Measurements from ENCODE around the gene THSD7A.

Gene THSD7A

GRCh38 chr7:11332186-11332864, 499.7 kb downstream of the THSD7A start:
- peak in 1 of 2 donors; percentile 8 for DNase-seq (ENCODE audit: low read depth in 2 of 2)

DNA sequence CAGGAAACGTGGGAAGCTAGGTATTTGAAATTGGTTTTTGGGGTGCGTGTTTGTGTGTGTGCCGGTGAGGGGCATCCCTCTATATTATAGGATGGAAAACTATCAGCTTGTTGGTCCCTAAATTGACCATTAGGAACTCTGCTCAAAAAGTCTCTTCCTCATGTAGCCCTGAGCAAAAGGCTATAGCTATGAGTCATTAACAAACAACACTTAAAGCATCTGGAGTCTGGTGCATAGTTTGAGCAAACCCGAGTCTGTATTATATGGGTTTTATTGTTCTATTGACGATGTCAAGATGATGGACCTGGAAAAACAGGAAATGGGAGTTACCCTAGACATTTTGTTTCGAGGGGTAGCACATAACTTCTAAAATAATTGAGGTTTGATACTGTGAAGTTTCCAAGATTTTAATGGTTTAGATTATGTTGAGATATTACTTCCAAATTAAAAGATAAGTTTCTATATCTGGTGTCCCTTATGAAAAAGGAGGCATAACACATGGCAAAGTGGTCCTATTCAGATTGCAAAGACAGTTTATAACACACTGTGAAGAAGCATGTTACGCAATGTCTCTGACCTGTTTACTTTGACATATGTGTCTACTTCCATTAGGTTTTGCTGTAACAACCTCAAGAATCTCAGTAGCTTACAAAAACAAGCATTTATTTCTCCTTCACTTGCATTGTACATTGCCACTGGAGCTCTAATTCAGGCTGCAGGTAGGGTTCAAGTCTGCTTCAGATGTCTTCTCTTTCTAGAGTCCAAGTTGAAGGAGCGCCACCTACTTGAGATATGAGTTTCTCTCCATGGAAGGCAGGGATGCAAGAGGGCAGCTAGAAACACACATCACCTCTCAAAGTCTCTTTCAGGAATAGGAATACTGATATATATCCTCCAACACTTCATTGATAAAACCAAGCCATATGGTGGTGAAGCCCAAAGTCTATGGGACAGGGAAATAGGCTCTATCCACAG, 500.6 kb downstream of the THSD7A start:
- DNase-seq (ENCODE audit: low read depth in 2 of 2), result no peak

DNA sequence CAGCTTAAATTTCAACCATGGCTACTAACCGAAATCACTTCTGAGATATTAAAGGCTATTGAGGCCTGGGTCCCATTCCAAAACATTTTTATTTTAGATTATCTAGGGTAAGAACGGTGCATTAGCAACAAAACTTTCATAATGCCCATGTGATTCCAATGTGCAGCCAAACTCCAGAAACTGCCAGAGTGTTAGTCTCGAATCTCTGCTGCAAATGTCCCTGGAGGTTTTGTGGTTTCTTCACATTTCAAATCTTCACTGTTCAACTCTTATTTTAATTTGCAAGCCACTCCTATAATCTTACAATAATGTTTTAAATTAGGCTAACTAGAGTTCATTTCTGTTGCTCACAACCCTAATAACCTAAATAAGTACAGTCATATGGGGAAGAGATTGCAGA, 501.3 kb downstream of the THSD7A start:
- DNase-seq (ENCODE audit: low read depth in 2 of 2), result no peak

DNA sequence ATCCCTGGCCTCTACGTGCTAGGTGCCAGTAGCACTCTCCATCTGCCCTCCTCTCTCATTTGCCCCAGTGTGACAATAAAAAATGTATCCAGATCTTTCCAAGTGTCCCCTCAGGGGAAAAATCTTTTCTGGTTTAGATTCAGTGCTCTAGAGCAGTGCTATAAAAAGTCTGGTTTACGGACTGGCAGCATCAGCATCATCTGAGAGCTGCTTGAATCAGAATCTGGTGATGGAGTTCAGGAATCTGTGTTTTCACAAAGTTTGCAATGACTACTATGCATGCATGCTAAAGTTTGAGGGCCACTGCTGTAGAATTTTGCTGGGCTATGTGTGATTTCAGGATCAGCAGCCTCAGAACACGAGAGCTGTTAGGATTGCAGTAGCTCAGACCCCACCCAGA, 501.8 kb downstream of the THSD7A start:
- DNase-seq (ENCODE audit: low read depth in 2 of 2), result no peak

DNA sequence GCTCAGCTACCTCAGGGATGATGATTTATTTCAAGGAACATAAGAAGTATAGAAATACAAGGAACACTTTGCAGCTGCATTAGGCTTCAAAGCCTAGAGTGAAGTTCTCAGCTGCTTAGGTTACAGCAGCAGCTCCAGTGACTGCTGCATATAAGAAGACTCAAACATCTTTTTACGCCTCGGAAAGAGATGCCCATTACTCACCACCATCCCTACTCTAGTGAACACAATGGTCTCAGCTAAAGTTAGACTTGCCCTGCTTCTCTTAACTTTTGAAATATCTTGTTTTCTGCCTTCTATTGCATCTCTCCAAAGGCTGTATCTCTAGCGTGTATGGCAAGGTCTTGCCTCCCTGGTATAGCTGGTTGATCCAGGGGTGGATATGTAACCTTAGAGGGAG, 502.4 kb downstream of the THSD7A start:
- no peak for DNase-seq (ENCODE audit: low read depth in 2 of 2)

DNA sequence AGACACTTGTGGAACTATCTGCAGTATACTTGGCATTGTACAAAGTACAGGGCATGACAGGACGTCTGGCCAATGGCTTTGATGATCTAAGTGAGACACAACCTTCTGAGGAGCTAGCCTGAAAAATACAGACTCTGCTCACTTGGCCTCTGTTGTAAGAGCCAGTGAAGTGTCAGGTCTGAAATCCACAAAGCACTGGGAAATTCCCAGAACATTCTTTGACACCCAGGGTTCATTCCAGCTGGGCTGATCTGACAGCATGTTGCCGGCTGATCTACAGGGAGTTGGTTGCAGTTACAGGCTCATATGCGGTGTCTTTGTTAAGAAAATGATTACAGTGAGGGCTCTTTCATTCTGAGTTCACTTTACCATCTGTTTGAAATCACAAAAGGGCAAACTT, 503.7 kb downstream of the THSD7A start:
- no peak for DNase-seq (ENCODE audit: low read depth in 2 of 2)

DNA sequence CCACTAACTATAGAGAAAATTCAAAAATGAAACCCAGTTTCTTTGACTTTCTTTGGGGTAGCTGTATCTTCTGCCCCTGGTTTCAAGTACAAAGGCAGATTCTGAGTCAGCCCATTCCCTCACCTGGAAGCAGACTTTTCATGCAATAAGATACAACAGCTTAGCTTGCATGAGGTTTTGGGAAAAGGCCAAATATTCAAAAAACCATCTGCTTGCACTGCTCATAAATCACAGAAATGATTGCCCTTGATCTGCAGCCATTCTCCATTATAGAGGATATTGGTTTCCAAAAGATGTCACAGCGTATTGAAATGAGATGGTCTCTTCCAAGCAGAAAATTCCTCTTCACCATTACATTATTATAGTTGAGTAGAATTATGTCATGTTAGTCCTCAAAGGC, 504.4 kb downstream of the THSD7A start:
- no peak for DNase-seq (ENCODE audit: low read depth in 2 of 2)
